Measurements from ENCODE around the gene GFPT1. TPM values are rescaled to one million over a fixed set of nuclear protein-coding genes. Genes with fewer than 3 reads are reported as not detected.

GFPT1 gene
- total and polyA plus RNA-seq, 2 donors from 2014 or later: 9.5 to 43.1 TPM

- peaks cover 5 to 20% (median 13%) of the 10 kb centered on the region in 3 donors for H3K36me3 ChIP-seq (ENCODE audit: control insufficient read depth in 2 of 3, insufficient read depth in 3 of 3, low read length in 3 of 3)
Measured at GRCh38 chr2:69395866-69396265, 8.8 kb upstream of the GFPT1 start.

DNA sequence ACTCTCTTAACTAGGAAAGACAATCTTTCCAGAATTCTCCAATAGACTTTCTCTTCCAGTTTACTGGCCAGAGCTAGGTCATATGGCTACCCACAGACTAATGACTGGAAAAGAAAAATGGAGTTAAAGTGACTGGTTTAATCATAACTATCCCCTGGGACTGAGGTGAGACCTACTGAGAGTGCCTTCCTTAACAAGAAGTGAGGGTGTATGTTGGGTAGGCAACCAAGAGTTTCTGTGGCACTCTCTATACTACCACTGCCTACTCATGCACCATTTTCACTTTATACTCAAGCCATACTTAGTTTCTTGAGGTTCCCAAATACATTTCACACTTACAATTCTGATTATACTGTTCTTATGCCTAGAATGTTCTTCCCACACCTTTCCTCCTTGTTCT is 6.9 kb upstream of the GFPT1 start:
- Histone ChIP-seq H3K4me3 (ENCODE audit: low read length in 3 of 3) (no peak overlapping the region), H3K27me3 (ENCODE audit: control insufficient read depth, insufficient read depth, low read length) (no peaks in the 10 kb centered on the region), H3K27ac (ENCODE audit: low read depth in 2 of 2, low read length in 2 of 2) (no peak overlapping the region), H3K9ac (ENCODE audit: low read length in 3 of 3) (no peak overlapping the region), H3K4me1 (ENCODE audit: control insufficient read depth in 2 of 3, insufficient read depth in 2 of 3, low read depth in 1 of 3, low read length in 3 of 3) (no peaks in the 10 kb centered on the region), H3K36me3 (ENCODE audit: control insufficient read depth in 2 of 3, insufficient read depth in 3 of 3, low read length in 3 of 3) (peaks cover 3 to 10% (median 8%) of the 10 kb centered on the region in 3 donors), H3K9me3 (ENCODE audit: control insufficient read depth in 2 of 3, insufficient read depth in 1 of 3, low read length in 3 of 3) (no peaks in the 10 kb centered on the region)
- intact Hi-C loops (cut with DNase I): no loop called here
- no peak for TF ChIP-seq CTCF (IDR thresholded peaks at IDR 0.05; ENCODE audit: borderline replicate concordance, extremely low read depth, insufficient read depth)
- FAIRE-seq (no peak), DNase-seq (no peak)

More at GRCh38 chr2:69395866-69396265, 8.8 kb upstream of the GFPT1 start:
- H3K9ac ChIP-seq (ENCODE audit: low read length in 3 of 3): no peak overlapping the region
- H3K4me3 ChIP-seq (ENCODE audit: low read length in 3 of 3): no peak overlapping the region
- DNase-seq (no peak), FAIRE-seq (no peak)
- H3K9me3 ChIP-seq (ENCODE audit: control insufficient read depth in 2 of 3, insufficient read depth in 1 of 3, low read length in 3 of 3): no peaks in the 10 kb centered on the region
- no peak for TF ChIP-seq CTCF (IDR thresholded peaks at IDR 0.05; ENCODE audit: borderline replicate concordance, extremely low read depth, insufficient read depth)
- intact Hi-C loops (cut with DNase I): no loop called here
- no peak overlapping the region for H3K27ac ChIP-seq (ENCODE audit: low read depth in 2 of 2, low read length in 2 of 2)
- no peaks in the 10 kb centered on the region for H3K4me1 ChIP-seq (ENCODE audit: control insufficient read depth in 2 of 3, insufficient read depth in 2 of 3, low read depth in 1 of 3, low read length in 3 of 3)
- no peaks in the 10 kb centered on the region for H3K27me3 ChIP-seq (ENCODE audit: control insufficient read depth, insufficient read depth, low read length)

GRCh38 chr2:69390471-69390870 is 3.4 kb upstream of the GFPT1 start:
- H3K4me1 ChIP-seq (ENCODE audit: control insufficient read depth in 2 of 3, insufficient read depth in 2 of 3, low read depth in 1 of 3, low read length in 3 of 3): peaks cover 0 to 4% (median 0%) of the 10 kb centered on the region in 3 donors
- intact Hi-C loops (cut with DNase I): no loop called here
- no peak for TF ChIP-seq CTCF (IDR thresholded peaks at IDR 0.05; ENCODE audit: borderline replicate concordance, extremely low read depth, insufficient read depth)
- FAIRE-seq: no peak
- DNase-seq: no peak
- peaks cover 0 to 5% (median 3%) of the 10 kb centered on the region in 3 donors for H3K36me3 ChIP-seq (ENCODE audit: control insufficient read depth in 2 of 3, insufficient read depth in 3 of 3, low read length in 3 of 3)
- H3K27ac ChIP-seq (ENCODE audit: low read depth in 2 of 2, low read length in 2 of 2): no peak overlapping the region
- no peaks in the 10 kb centered on the region for H3K9me3 ChIP-seq (ENCODE audit: control insufficient read depth in 2 of 3, insufficient read depth in 1 of 3, low read length in 3 of 3)
- no peaks in the 10 kb centered on the region for H3K27me3 ChIP-seq (ENCODE audit: control insufficient read depth, insufficient read depth, low read length)
- no peak overlapping the region for H3K4me3 ChIP-seq (ENCODE audit: low read length in 3 of 3)
- no peak overlapping the region for H3K9ac ChIP-seq (ENCODE audit: low read length in 3 of 3)

DNA sequence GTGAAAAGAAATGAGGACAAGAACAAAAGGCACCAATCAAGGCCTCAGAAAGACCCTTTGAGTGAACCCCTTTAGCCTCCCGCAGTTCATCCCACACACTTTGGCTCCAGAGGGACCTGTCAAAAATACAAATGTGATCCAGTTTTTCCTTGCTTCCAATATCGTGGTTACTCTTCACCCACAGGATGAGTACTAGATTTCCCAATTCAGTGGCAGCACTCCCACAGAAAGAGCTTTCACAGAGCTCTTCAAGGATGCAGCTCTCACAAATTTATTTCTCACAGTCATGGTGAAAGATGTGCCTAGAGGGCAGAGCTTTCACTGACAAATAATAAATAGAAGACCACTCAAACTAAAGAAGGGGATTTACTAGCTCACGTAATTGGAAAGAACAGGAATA is 3.0 kb upstream of the GFPT1 start:
- Histone ChIP-seq H3K4me1 (ENCODE audit: control insufficient read depth in 2 of 3, insufficient read depth in 2 of 3, low read depth in 1 of 3, low read length in 3 of 3) (peaks cover 0 to 4% (median 0%) of the 10 kb centered on the region in 3 donors), H3K27me3 (ENCODE audit: control insufficient read depth, insufficient read depth, low read length) (no peaks in the 10 kb centered on the region), H3K9ac (ENCODE audit: low read length in 3 of 3) (no peak overlapping the region), H3K4me3 (ENCODE audit: low read length in 3 of 3) (no peak overlapping the region), H3K36me3 (ENCODE audit: control insufficient read depth in 2 of 3, insufficient read depth in 3 of 3, low read length in 3 of 3) (peaks cover 0 to 4% (median 3%) of the 10 kb centered on the region in 3 donors), H3K9me3 (ENCODE audit: control insufficient read depth in 2 of 3, insufficient read depth in 1 of 3, low read length in 3 of 3) (no peaks in the 10 kb centered on the region), H3K27ac (ENCODE audit: low read depth in 2 of 2, low read length in 2 of 2) (no peak overlapping the region)
- DNase-seq (no peak), FAIRE-seq (no peak)
- no peak for TF ChIP-seq CTCF (IDR thresholded peaks at IDR 0.05; ENCODE audit: borderline replicate concordance, extremely low read depth, insufficient read depth)
- intact Hi-C loops (cut with DNase I): no loop called here
